IMR-90 (cell line): ENCODE data around the gene TARS3. TPM values are rescaled to one million over a fixed set of nuclear protein-coding genes. Genes with fewer than 3 reads are reported as not detected.
A peak's percentile ranks its signal among the peaks of the same experiment; 100 is the strongest.

Experiments used
- ATAC-seq: fragments of 200-7000 bp; cut with Tn5 transposase; 2 replicates; pipeline ENCODE4 v1.9.1; 2020; ENCODE audit warnings: low read depth, mild to moderate bottlenecking, moderate library complexity
- BruUV-seq: library from RNA; stranded (reverse); fragments of 400-500 nt; replicated peaks from 2 replicates; lab custom pipeline; 2021; lab: Mats Ljungman, UMichigan
- CTCF ChIA-PET: fragments of 300-600 bp; formaldehyde crosslinking; extraction: SDS; loops from one replicate; lab custom pipeline; 2021; ENCODE audit warnings: antibody characterized with exemption; lab: Yijun Ruan, JAX
- POLR2A ChIA-PET: fragments of 300-600 bp; sonication (Branson Sonifier 250); formaldehyde crosslinking; loops from one replicate; lab custom pipeline; 2022; ENCODE audit warnings: antibody characterized with exemption; ENCODE audit not compliant: unreplicated experiment; lab: Charles Lee
- DNase-seq: peaks from one replicate; pipeline ENCODE4 v3.0.0; 2013
- H2AFZ ChIP-seq: replicated peaks from 2 replicates; pipeline ENCODE3; 2013; ENCODE audit warnings: low read length, mild to moderate bottlenecking; ENCODE audit not compliant: poor library complexity
- H2AK5ac ChIP-seq: 2 replicates; pipeline ENCODE4 v1.6.1; 2013; ENCODE audit warnings: low read depth, low read length, inconsistent platforms
- H2AK9ac ChIP-seq: replicated peaks from 2 replicates; pipeline ENCODE3; 2013; ENCODE audit warnings: mild to moderate bottlenecking, low read depth, low read length, moderate library complexity; ENCODE audit not compliant: poor library complexity
- H2BK120ac ChIP-seq: 2 replicates; pipeline ENCODE4 v1.6.1; 2013; ENCODE audit warnings: low read depth, low read length, inconsistent platforms
- H2BK15ac ChIP-seq: 3 replicates; pipeline ENCODE4 v1.6.1; 2013; ENCODE audit warnings: low read depth, low read length, inconsistent platforms
- H2BK20ac ChIP-seq: 2 replicates; pipeline ENCODE4 v1.6.1; 2013; ENCODE audit warnings: low read depth, mild to moderate bottlenecking, inconsistent platforms, low read length, moderate library complexity
- H2BK5ac ChIP-seq: 2 replicates; pipeline ENCODE4 v1.6.1; 2013; ENCODE audit warnings: mild to moderate bottlenecking, low read depth, low read length, inconsistent platforms; ENCODE audit not compliant: poor library complexity, severe bottlenecking
- H3K14ac ChIP-seq: replicated peaks from 2 replicates; pipeline ENCODE4 v1.6.1; 2013; ENCODE audit warnings: low read depth, low read length, inconsistent platforms
- H3K18ac ChIP-seq: 2 replicates; pipeline ENCODE4 v1.6.1; 2013; ENCODE audit warnings: low read depth, low read length, control low read depth
- H3K23ac ChIP-seq: 2 replicates; pipeline ENCODE4 v1.6.1; 2013; ENCODE audit warnings: low read depth, low read length, inconsistent platforms
- H3K27ac ChIP-seq: 2 replicates; pipeline ENCODE4 v1.5.1; 2013; ENCODE audit warnings: mild to moderate bottlenecking, control low read depth, low read length; ENCODE audit not compliant: insufficient read depth
- H3K27me3 ChIP-seq: 2 replicates; pipeline ENCODE4 v1.6.1; 2013; ENCODE audit warnings: low read length; ENCODE audit not compliant: control insufficient read depth, insufficient read depth
- H3K36me3 ChIP-seq: 2 replicates; pipeline ENCODE4 v1.6.1; 2013; ENCODE audit warnings: low read length, mixed read lengths; ENCODE audit not compliant: control insufficient read depth, insufficient read depth
- H3K4ac ChIP-seq: 2 replicates; pipeline ENCODE4 v1.6.1; 2013; ENCODE audit warnings: low read depth, low read length, inconsistent platforms
- H3K4me1 ChIP-seq: 2 replicates; pipeline ENCODE4 v1.6.1; 2013; ENCODE audit warnings: low read length, mixed read lengths; ENCODE audit not compliant: control insufficient read depth, insufficient read depth
- H3K4me2 ChIP-seq: 2 replicates; pipeline ENCODE4 v1.6.1; 2013; ENCODE audit warnings: low read depth, mild to moderate bottlenecking, control low read depth, low read length, moderate library complexity
- H3K4me3 ChIP-seq: 2 replicates; pipeline ENCODE4 v1.5.1; 2013; ENCODE audit warnings: low read depth, mild to moderate bottlenecking, control low read depth, low read length, moderate library complexity; ENCODE audit not compliant: insufficient read depth
- H3K56ac ChIP-seq: 2 replicates; pipeline ENCODE4 v1.6.1; 2013; ENCODE audit warnings: low read length, inconsistent platforms; ENCODE audit not compliant: insufficient read depth; ENCODE audit errors: extremely low read depth
- H3K79me1 ChIP-seq, 2 experiments: 2 replicates each; pipeline ENCODE4 v1.6.1; 2013; ENCODE audit warnings: low read length in 2 of 2, inconsistent platforms in 1 of 2, low read depth in 1 of 2
- H3K9ac ChIP-seq: 2 replicates; pipeline ENCODE4 v1.6.1; 2013; ENCODE audit warnings: low read depth, low read length, control low read depth
- H3K9me1 ChIP-seq: 2 replicates; pipeline ENCODE4 v1.6.1; 2013; ENCODE audit warnings: low read length, inconsistent platforms; ENCODE audit not compliant: insufficient read depth
- H3K9me3 ChIP-seq: 2 replicates; pipeline ENCODE4 v1.6.1; 2013; ENCODE audit warnings: low read length; ENCODE audit not compliant: control insufficient read depth, insufficient read depth
- H4K20me1 ChIP-seq: 2 replicates; pipeline ENCODE4 v1.6.1; 2013; ENCODE audit warnings: low read length, inconsistent platforms; ENCODE audit not compliant: insufficient read depth
- H4K5ac ChIP-seq: 2 replicates; pipeline ENCODE4 v1.6.1; 2013; ENCODE audit warnings: mild to moderate bottlenecking, low read depth, low read length, control low read depth
- H4K8ac ChIP-seq, 2 experiments: 2 replicates each; pipeline ENCODE4 v1.6.1; 2013; ENCODE audit warnings: low read depth in 2 of 2, low read length in 2 of 2, control low read depth in 1 of 2, inconsistent platforms in 1 of 2
- H4K91ac ChIP-seq: 2 replicates; pipeline ENCODE4 v1.6.1; 2013; ENCODE audit warnings: low read depth, low read length, inconsistent platforms; ENCODE audit not compliant: insufficient read depth
- CHD1 ChIP-seq: IDR thresholded peaks from 2 replicates; pipeline ENCODE4 v1.6.1; 2012; ENCODE audit warnings: low read depth, low read length, improper control_type of control experiment
- WGBS, 2 experiments: methylation state at CpG; one replicate each; pipeline versions ENCODE4 v1.1.5 to v1.1.7; 2013; ENCODE audit warnings: missing lambda C conversion rate in 2 of 2; ENCODE audit not compliant: insufficient read length in 1 of 2; ENCODE audit errors: extremely low coverage in 2 of 2; 5-methylcytosine and 5-hydroxymethylcytosine counted together
- dilution Hi-C: fragments of 300-500 bp; cut with HindIII; formaldehyde crosslinking; loops from one replicate; pipeline ENCODE4 v1.14.3; 2018; ENCODE audit warnings: low sequenced_read_pairs; ENCODE audit not compliant: unreplicated experiment
- in situ Hi-C: fragments of 300-500 bp; cut with MboI; formaldehyde crosslinking; loops from 3 replicates; pipeline ENCODE4 v1.14.3; 2019; ENCODE audit warnings: low sequenced_read_pairs, inconsistent platforms, mixed read lengths
- intact Hi-C: fragments of 100-400 bp; cut with micrococcal nuclease; formaldehyde crosslinking; loops from 2 replicates; pipeline ENCODE4 v1.10.0; 2022
- polyA plus RNA-seq, 3 experiments: library from polyadenylated mRNA; depleted of rRNA; stranded (reverse); fragments of >200 nt; gene quantifications; 2 replicates each; pipeline ENCODE4 v1.2.3, GENCODE V29; 2012; ENCODE audit warnings: low replicate concordance in 1 of 3
- total RNA-seq: library from RNA; depleted of rRNA; stranded (reverse); fragments of >200 nt; gene quantifications from 2 replicates; pipeline ENCODE4 v1.2.3, GENCODE V29; 2012

The TARS3 gene
- total and polyA plus RNA-seq, 2 of the 4 experiments (the other 2 are of a cell fraction): 3.4 to 9.3 TPM

DNA sequence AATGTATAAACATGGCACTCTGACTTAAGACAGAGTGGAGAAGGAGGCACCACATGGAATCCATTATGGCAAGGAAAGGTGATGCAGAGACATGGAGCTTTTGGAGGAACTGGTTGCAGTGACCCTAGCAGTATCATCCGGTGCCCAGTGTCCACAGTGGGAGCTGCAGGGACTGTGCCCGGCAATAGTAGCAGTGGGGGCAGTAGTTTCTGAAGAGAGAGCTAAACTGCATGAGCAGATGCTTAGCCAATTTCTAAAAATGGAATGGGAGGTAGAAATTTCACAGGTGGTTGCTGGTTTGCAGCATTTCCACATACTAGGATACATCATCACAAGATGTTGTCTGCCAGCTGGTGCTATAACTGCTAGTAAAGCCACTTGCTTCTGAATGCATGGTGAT is 64.3 kb downstream of the TARS3 start:
- no peak for TF ChIP-seq CHD1
- H3K36me3 ChIP-seq: peaks cover 23% of the 10 kb centered on the region
- no TSS peak for BruUV-seq
- H3K14ac ChIP-seq: no peak overlapping the region
- no peak overlapping the region for H3K4ac ChIP-seq
- H3K9me1 ChIP-seq: peaks cover 25% of the 10 kb centered on the region
- no peaks in the 10 kb centered on the region for H3K27me3 ChIP-seq
- H3K9ac ChIP-seq: no peak overlapping the region
- H2BK120ac ChIP-seq: no peak overlapping the region
- no peak for DNase-seq
- H3K4me2 ChIP-seq: no peak overlapping the region
- no peaks in the 10 kb centered on the region for H3K4me1 ChIP-seq
- 100% methylated on average over 2 of the region's 2 CpGs; no CpG with 5 or more reads in 1 of the 2 experiments for WGBS, 2 experiments
- in situ Hi-C loops (no loop called here), intact Hi-C loops (no loop called here), dilution Hi-C loops (no loop called here)
- H3K9me3 ChIP-seq: no peaks in the 10 kb centered on the region
- H4K91ac ChIP-seq: no peak overlapping the region
- POLR2A ChIA-PET: no interaction called here
- H3K4me3 ChIP-seq: no peak overlapping the region
- H2BK20ac ChIP-seq: no peak overlapping the region
- H4K20me1 ChIP-seq: no peaks in the 10 kb centered on the region; the same call in 1 of the 2 replicates
- CTCF ChIA-PET: no interaction called here
- no peak overlapping the region for H3K27ac ChIP-seq
- H4K5ac ChIP-seq: no peak overlapping the region
- H2BK15ac ChIP-seq: no peak overlapping the region
- H3K18ac ChIP-seq: no peak overlapping the region
- no peak overlapping the region for H4K8ac ChIP-seq
- no peak overlapping the region for H3K23ac ChIP-seq
- H2AFZ ChIP-seq: no peak overlapping the region
- no peak overlapping the region for H2BK5ac ChIP-seq
- H3K79me1 ChIP-seq: peaks cover 0 to 8% of the 10 kb centered on the region in 2 experiments; a peak in 2 of 4 replicates
- no peak overlapping the region for H3K56ac ChIP-seq
- ATAC-seq: no peak
- no peak overlapping the region for H2AK5ac ChIP-seq
- peak overlapping the region; percentile 65 for H2AK9ac ChIP-seq
